Activated CD8-positive, alpha-beta T cell treated with anti-CD3 and anti-CD28 coated beads for 36 hours (primary cell): ENCODE results near the gene SPDYE3. TPM values are rescaled to one million over a fixed set of nuclear protein-coding genes. Genes with fewer than 3 reads are reported as not detected.
"Not testable (repeated sequence)": the region's sequence is repeated elsewhere in the genome, so short reads cannot be mapped to it uniquely, and the experiment has no call there.

ENCODE experiments used
- ATAC-seq: fragments of 200-7000 bp; cut with Tn5 transposase; one replicate; pipeline ENCODE4 v1.10.0; 2021; ENCODE audit warnings: mild to moderate bottlenecking, moderate library complexity
- CTCF ChIA-PET: fragments of 350-600 bp; sonication (Branson Sonifier 250); formaldehyde crosslinking; loops from one replicate; lab custom pipeline; 2021; ENCODE audit warnings: antibody characterized with exemption; lab: Charles Lee
- POLR2A ChIA-PET: fragments of 350-600 bp; sonication (Branson Sonifier 250); formaldehyde crosslinking; loops from one replicate; lab custom pipeline; 2021; ENCODE audit warnings: antibody characterized with exemption; lab: Charles Lee
- DNase-seq: peaks from one replicate; pipeline ENCODE4 v3.0.0-alpha.2; 2020
- H3K27ac Mint-ChIP-seq: one replicate; pipeline ENCODE4 v1.8.0; 2021; ENCODE audit warnings: mild to moderate bottlenecking, mixed read lengths
- H3K27me3 Mint-ChIP-seq: one replicate; pipeline ENCODE4 v1.8.0; 2021; ENCODE audit warnings: mixed read lengths
- H3K36me3 Mint-ChIP-seq: one replicate; pipeline ENCODE4 v1.8.0; 2021; ENCODE audit warnings: low read depth, mixed read lengths
- H3K4me1 Mint-ChIP-seq: one replicate; pipeline ENCODE4 v1.8.0; 2021; ENCODE audit warnings: low read depth, mixed read lengths
- H3K4me3 Mint-ChIP-seq: one replicate; pipeline ENCODE4 v1.8.0; 2021; ENCODE audit warnings: mild to moderate bottlenecking, moderate library complexity, mixed read lengths
- H3K9me3 Mint-ChIP-seq: one replicate; pipeline ENCODE4 v1.8.0; 2021; ENCODE audit warnings: mixed read lengths
- intact Hi-C: fragments of 100-400 bp; cut with micrococcal nuclease; formaldehyde crosslinking; loops from one replicate; pipeline ENCODE4 v1.10.0; 2022
- total RNA-seq, 2 experiments: library from RNA; stranded (reverse); gene quantifications; one replicate each; pipeline ENCODE4 v1.2.3, GENCODE V29; 2021
- TF ChIP-seq, protein P1 (sequence below): fragments of 200-600 bp; IDR thresholded peaks from one replicate; pipeline ENCODE4 v1.8.0; 2022; ENCODE audit warnings: antibody characterized with exemption, mild to moderate bottlenecking

The SPDYE3 gene
- total RNA-seq, 2 experiments from 2014 or later, result not detected

DNA sequence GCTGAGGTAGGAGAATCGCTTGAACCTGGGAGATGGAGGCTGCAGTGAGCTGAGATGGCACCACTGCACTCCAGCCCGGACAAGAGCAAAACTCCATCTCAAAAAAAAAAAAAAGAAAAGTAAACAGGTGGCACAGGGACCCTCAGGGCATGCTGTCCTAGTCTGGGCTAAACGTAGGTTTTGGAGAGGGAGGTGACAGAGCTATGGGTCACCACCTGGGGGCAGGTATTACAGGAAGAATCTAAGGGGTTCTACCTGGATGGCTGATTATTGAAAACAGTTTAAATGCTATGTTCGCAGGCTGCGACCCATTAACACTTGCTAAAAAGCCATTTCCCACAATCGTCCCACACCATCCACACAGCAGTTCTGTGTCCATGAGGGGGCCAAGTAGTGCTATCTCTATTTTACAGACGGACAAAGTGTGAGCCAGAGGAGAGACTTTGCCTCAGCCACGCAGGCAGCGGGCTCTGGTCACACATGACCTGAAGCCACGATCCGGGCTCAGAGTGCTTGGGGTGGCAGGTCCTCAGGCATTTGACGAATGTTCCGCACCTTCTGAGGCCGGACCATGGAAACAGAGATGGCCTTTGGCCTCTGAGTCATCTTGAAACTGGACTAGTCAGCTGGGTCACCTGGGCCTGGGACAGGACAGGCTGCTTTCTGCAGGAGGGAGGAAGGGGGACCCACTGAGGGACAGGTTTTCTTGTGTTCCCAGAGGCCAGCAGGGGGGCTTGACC, 38.0 kb upstream of the SPDYE3 start:
- intact Hi-C loops, DNase-seq, CTCF ChIA-PET, H3K27ac Mint-ChIP-seq, H3K27me3 Mint-ChIP-seq, H3K4me3 Mint-ChIP-seq, H3K9me3 Mint-ChIP-seq, POLR2A ChIA-PET, H3K36me3 Mint-ChIP-seq, ATAC-seq: not testable (repeated sequence)
- peaks cover 10% of the 10 kb centered on the region for H3K4me1 Mint-ChIP-seq

DNA sequence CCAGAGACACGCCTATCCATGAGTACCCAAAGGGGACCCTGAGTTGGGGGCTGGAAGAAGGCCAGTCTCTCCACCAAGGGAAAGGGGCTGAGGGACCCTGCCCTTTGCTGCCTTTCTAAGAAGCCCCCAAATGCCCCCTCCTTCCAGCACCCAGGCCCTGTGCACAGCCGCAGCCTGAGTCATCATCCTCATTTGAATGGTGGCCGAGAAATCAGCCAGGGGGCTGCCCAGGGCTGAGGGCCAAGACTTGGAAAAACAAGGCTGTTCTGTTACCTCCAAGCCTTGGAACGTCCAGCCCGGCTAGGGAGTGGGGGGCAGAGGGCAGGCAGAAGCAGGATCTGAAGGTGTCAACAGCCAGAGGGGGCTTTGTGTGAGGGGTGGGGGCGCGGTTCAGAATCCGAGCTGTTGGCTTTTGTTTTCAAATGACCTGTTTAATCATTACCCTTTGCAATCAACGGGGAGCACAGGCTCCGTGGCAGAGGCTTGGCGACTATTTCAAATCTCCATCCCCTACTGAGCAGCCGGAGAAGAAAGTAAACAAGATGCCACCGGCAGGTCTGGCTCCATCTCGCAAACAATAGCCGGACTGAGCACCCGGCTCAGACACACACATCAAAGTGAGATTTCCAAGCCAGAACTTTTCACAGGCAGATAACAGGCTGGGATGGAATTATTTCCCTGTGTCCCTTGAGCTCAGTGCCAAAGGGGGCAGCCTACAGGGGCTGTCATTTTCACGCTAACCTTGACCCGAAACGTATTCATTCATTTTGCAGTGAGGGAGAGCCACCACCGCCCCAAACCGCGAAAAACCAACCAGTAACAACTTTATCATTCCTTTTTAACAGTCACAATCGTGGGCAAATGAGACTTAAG, 37.2 kb upstream of the SPDYE3 start:
- ATAC-seq, CTCF ChIA-PET, DNase-seq, H3K27ac Mint-ChIP-seq, intact Hi-C loops, H3K27me3 Mint-ChIP-seq, H3K36me3 Mint-ChIP-seq, H3K9me3 Mint-ChIP-seq, POLR2A ChIA-PET: not testable (repeated sequence)
- H3K4me3 Mint-ChIP-seq, result peak overlapping the region; percentile 68
- peaks cover 13% of the 10 kb centered on the region for H3K4me1 Mint-ChIP-seq

DNA sequence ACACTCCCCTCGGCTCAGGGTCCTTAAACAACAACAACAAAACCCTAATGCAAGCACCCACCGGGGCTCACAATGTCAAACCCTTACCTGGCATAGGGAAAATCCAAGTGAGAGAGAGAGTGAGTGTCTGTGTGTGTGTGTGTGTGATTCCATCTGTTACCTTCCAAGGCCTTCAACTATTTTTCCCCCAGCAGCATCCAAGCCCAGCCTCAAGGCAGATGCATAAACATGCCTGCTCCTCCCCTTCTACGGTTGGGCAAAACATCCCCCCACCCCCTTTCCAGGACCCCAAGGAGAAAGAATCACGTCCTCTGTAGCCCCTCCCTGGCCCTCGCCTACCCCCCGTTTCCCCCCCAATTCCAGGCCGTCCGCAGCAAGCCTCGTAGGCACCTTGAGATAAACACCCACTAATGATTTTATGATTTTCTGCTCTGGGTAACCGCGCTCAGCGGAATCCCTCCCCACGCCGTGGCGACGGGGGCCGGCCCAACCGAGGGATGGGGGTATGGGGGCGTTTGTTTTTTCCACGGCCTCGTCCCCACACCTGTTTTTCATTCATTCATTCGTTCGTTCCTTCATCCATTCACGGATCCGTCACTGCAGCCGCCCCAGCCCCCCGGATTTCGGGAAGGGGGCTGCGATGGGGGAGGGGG, 36.4 kb upstream of the SPDYE3 start:
- peaks cover 13% of the 10 kb centered on the region for H3K4me1 Mint-ChIP-seq
- DNase-seq, result peak; percentile 14
- CTCF ChIA-PET, H3K36me3 Mint-ChIP-seq, H3K9me3 Mint-ChIP-seq, intact Hi-C loops, H3K27me3 Mint-ChIP-seq, ATAC-seq: not testable (repeated sequence)
- peak overlapping the region; percentile 4 for H3K27ac Mint-ChIP-seq
- peak overlapping the region; percentile 68 for H3K4me3 Mint-ChIP-seq
- POLR2A ChIA-PET, result interaction anchor here (0.9 kb wide), 1 partner anchor 50 kb away, joined by 3 read pairs; no protein-coding TSS in a partner anchor

DNA sequence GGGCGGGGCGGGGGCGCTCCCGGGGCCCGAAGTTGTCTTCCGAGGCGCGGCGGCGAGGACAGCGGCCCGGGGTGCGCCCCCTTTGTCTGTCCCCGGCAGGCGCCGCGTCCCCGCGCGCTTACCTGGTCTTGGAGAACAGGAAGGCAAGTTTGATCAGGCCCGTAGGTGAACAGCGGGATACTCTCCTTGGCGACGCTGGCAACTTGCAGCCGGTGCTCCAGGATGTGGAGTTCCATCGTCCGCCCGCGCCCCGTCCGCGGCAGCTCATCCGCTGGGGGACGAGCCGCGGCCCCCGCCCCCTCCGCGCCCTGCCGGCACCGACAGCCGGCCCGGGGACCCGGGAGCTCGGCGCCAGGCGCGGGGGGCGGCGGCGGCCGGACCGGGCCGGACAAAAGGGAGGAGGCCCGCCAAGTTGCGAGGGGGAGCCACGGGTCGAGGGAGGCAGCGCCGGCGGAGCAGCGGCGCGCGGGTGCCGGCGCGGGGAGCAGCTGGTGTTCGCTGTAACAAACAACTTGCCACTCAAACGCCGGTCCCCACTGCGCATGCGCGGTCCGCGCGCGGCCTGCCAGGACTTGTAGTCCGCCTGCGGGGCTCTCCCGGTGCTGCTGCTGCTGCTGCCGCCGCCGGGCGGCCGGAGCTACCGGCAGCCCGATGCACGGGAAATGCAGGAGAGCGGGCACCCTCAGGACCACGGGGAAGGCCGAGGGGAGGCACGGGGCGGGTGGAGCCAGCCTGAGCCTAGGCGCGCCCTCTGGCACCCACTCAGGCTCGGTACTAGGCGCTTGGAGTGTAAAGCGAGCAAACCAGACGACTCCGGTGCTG, 35.6 kb upstream of the SPDYE3 start:
- Mint-ChIP-seq H3K36me3 (no peaks in the 10 kb centered on the region), H3K4me1 (peaks cover 13% of the 10 kb centered on the region), H3K27me3 (no peaks in the 10 kb centered on the region), H3K27ac (peak overlapping the region; percentile 55), H3K4me3 (peak overlapping the region; percentile 68), H3K9me3 (no peaks in the 10 kb centered on the region)
- ChIA-PET POLR2A (interaction anchor here (0.6 to 0.9 kb wide), 2 partner anchors 51 to 182 kb away, joined by 3 read pairs; no protein-coding TSS in a partner anchor), CTCF (interaction anchor here (0.7 to 2.0 kb wide), 4 partner anchors 50 to 143 kb away, joined by 3 to 5 read pairs (median 4); no protein-coding TSS in a partner anchor)
- ATAC-seq, result peak; percentile 90
- DNase-seq, result peak; percentile 99
- intact Hi-C loops, result no loop called here
- TF ChIP-seq, protein P1, sequence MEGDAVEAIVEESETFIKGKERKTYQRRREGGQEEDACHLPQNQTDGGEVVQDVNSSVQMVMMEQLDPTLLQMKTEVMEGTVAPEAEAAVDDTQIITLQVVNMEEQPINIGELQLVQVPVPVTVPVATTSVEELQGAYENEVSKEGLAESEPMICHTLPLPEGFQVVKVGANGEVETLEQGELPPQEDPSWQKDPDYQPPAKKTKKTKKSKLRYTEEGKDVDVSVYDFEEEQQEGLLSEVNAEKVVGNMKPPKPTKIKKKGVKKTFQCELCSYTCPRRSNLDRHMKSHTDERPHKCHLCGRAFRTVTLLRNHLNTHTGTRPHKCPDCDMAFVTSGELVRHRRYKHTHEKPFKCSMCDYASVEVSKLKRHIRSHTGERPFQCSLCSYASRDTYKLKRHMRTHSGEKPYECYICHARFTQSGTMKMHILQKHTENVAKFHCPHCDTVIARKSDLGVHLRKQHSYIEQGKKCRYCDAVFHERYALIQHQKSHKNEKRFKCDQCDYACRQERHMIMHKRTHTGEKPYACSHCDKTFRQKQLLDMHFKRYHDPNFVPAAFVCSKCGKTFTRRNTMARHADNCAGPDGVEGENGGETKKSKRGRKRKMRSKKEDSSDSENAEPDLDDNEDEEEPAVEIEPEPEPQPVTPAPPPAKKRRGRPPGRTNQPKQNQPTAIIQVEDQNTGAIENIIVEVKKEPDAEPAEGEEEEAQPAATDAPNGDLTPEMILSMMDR, result no peak

DNA sequence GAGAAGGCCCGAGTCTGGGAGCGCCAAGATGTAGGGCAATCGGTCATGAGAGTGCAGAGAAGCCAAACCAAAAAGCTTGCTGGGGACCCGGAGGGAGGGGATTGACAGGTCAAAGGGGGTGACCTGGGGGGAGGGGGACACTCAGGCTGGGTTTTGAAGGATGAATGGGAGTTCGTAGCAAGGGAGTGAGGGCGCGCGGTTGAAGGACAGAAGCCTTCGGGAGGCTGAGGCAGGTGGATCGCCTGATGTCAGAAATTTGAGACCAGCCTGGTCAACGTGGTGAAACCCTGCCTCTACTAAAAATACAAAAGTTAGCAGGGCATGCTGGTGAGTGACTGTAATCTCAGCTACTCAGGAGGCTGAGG, 35.0 kb upstream of the SPDYE3 start:
- TF ChIP-seq, protein P1, result peak; percentile 21
- POLR2A ChIA-PET, result interaction anchor here (0.6 kb wide), 1 partner anchor 183 kb away, joined by 3 read pairs; no protein-coding TSS in a partner anchor

More for the DNA sequence above, 35.0 kb upstream of the SPDYE3 start:
- H3K9me3 Mint-ChIP-seq, intact Hi-C loops, ATAC-seq, H3K36me3 Mint-ChIP-seq, H3K27me3 Mint-ChIP-seq, DNase-seq: not testable (repeated sequence)
- Mint-ChIP-seq H3K4me1 (peaks cover 13% of the 10 kb centered on the region), H3K27ac (peak overlapping the region; percentile 55), H3K4me3 (peak overlapping the region; percentile 68)
- CTCF ChIA-PET, result interaction anchor here (0.7 to 2.0 kb wide), 4 partner anchors 50 to 144 kb away, joined by 3 to 5 read pairs (median 4); no protein-coding TSS in a partner anchor
